Measurements from ENCODE around the gene PCK2.

The PCK2 gene

GRCh38 chr14:24132976-24133375, 38.9 kb downstream of the PCK2 start:
- H3K27ac ChIP-seq: no peak overlapping the region
- TF ChIP-seq ZFX (IDR thresholded peaks at IDR 0.05): no peak
- TF ChIP-seq, protein P1, sequence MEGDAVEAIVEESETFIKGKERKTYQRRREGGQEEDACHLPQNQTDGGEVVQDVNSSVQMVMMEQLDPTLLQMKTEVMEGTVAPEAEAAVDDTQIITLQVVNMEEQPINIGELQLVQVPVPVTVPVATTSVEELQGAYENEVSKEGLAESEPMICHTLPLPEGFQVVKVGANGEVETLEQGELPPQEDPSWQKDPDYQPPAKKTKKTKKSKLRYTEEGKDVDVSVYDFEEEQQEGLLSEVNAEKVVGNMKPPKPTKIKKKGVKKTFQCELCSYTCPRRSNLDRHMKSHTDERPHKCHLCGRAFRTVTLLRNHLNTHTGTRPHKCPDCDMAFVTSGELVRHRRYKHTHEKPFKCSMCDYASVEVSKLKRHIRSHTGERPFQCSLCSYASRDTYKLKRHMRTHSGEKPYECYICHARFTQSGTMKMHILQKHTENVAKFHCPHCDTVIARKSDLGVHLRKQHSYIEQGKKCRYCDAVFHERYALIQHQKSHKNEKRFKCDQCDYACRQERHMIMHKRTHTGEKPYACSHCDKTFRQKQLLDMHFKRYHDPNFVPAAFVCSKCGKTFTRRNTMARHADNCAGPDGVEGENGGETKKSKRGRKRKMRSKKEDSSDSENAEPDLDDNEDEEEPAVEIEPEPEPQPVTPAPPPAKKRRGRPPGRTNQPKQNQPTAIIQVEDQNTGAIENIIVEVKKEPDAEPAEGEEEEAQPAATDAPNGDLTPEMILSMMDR (conservative IDR thresholded peaks at IDR 0.05): no peak

GRCh38 chr14:24133735-24134134, 39.6 kb downstream of the PCK2 start:
- TF ChIP-seq, protein P1 (conservative IDR thresholded peaks at IDR 0.05): no peak
- TF ChIP-seq ZFX (IDR thresholded peaks at IDR 0.05): no peak
- no peak overlapping the region for H3K27ac ChIP-seq

GRCh38 chr14:24135584-24135833, 41.4 kb downstream of the PCK2 start:
- H3K27ac ChIP-seq: peak overlapping the region; percentile 81
- no peak for TF ChIP-seq ZFX (IDR thresholded peaks at IDR 0.05)
- TF ChIP-seq, protein P1 (conservative IDR thresholded peaks at IDR 0.05): no peak

GRCh38 chr14:24135834-24136683, 41.9 kb downstream of the PCK2 start, which contains the start of gene PSME1:
Gene PSME1 (plus strand): TSS chr14:24136194. CDS start chr14:24136263, 69 bp downstream.
- H3K27ac ChIP-seq: peak within 1 kb of the TSS; percentile 81
- TF ChIP-seq ZFX (IDR thresholded peaks at IDR 0.05): no peak
- TF ChIP-seq, protein P1 (conservative IDR thresholded peaks at IDR 0.05): no peak

DNA sequence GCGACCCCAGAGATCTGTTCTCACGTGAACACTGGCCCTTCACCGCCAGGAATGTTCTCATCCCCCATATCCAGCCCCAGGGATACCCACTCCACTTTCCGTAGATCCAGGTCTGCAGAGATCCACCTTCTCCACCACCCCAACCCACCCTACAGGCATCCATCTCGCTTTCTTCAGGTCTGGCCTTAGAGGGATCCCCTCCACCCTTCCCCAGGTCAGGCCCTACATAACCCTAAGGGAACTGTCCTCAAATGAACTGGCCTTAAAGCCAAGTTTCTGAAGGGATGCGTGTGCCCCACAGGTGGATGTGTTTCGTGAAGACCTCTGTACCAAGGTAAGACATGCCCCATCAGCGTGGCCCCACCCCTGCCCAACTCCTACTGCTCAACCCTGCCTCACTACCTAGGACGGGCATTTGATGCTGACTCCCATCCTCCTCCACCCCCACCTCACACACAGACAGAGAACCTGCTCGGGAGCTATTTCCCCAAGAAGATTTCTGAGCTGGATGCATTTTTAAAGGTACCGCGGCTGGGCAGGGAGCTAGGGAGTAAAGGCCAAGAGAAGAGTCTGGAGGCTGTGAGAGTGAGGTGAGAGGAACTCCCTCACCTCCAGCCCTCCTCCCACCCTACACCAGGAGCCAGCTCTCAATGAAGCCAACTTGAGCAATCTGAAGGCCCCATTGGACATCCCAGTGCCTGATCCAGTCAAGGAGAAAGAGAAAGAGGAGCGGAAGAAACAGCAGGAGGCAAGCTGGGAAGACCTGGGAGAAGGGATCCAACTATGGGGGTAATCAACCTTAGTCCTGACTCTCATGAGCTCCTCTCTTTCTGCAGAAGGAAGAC, 42.8 kb downstream of the PCK2 start:
- no peak for TF ChIP-seq ZFX (IDR thresholded peaks at IDR 0.05)
- TF ChIP-seq, protein P1 (conservative IDR thresholded peaks at IDR 0.05): no peak
- H3K27ac ChIP-seq: peak overlapping the region; percentile 81

GRCh38 chr14:24137529-24138395, 43.7 kb downstream of the PCK2 start:
- no peak for TF ChIP-seq ZFX (IDR thresholded peaks at IDR 0.05)
- TF ChIP-seq, protein P1 (conservative IDR thresholded peaks at IDR 0.05): no peak
- H3K27ac ChIP-seq: no peak overlapping the region
